Gastroesophageal sphincter (tissue), 4 donors: ENCODE results near the gene CDKL1. TPM values are rescaled to one million over a fixed set of nuclear protein-coding genes. Genes with fewer than 3 reads are reported as not detected.

Source experiments
- ATAC-seq: fragments of 150-250 bp; one replicate; pipeline ENCODE4 v1.9.1; 2016; ENCODE audit warnings: mild to moderate bottlenecking, moderate library complexity
- H3K27ac ChIP-seq, 4 donors: fragments of 200-600 bp; sonication (generic) in 3 of 4; 1 replicate in 3 of 4; 2 replicates in 1 of 4; pipeline ENCODE4 v1.5.1; 2016 to 2019
- H3K27me3 ChIP-seq: fragments of 200-600 bp; sonication (generic); one replicate; pipeline ENCODE4 v1.5.1; 2019
- H3K36me3 ChIP-seq, 2 donors: fragments of 200-600 bp; sonication (generic); one replicate each; pipeline ENCODE4 v1.5.1; 2019; ENCODE audit warnings: control low read depth in 1 of 2
- H3K4me1 ChIP-seq, 3 donors: fragments of 200-600 bp; sonication (generic); 1 replicate in 2 of 3; 2 replicates in 1 of 3; pipeline ENCODE4 v1.5.1; 2016 to 2019; ENCODE audit warnings: control low read depth in 2 of 3
- H3K4me3 ChIP-seq, 2 donors: fragments of 200-600 bp; sonication (generic); one replicate each; pipeline ENCODE4 v1.5.1; 2019; ENCODE audit warnings: mild to moderate bottlenecking in 1 of 2, moderate library complexity in 1 of 2
- H3K9me3 ChIP-seq, 3 donors: fragments of 200-600 bp; sonication (generic); one replicate each; pipeline ENCODE4 v1.5.1; 2017 to 2019; ENCODE audit warnings: control low read depth in 2 of 3
- EP300 ChIP-seq: sonication (generic); formaldehyde crosslinking; IDR thresholded peaks from one replicate; pipeline ENCODE4 v1.6.1; 2017; ENCODE audit warnings: antibody characterized with exemption, mild to moderate bottlenecking
- POLR2A ChIP-seq, 2 donors: fragments of 450-650 bp; IDR thresholded peaks; one replicate each; pipeline ENCODE4 v1.6.1; 2017; ENCODE audit warnings: antibody characterized with exemption in 2 of 2, mild to moderate bottlenecking in 2 of 2, moderate library complexity in 1 of 2
- POLR2AphosphoS5 ChIP-seq: sonication (generic); formaldehyde crosslinking; IDR thresholded peaks from one replicate; pipeline ENCODE4 v1.6.1; 2017; ENCODE audit warnings: antibody characterized with exemption
- WGBS, 2 donors: methylation state at CpG; one replicate each; pipeline ENCODE4 v1.1.5; 2018; ENCODE audit warnings: low coverage in 1 of 2; 5-methylcytosine and 5-hydroxymethylcytosine counted together
- total RNA-seq, 4 donors: library from RNA; depleted of rRNA; stranded (reverse); fragments of >200 nt; gene quantifications; one replicate each; pipeline ENCODE4 v1.1.0, GENCODE V29; 2016
- TF ChIP-seq, protein P1 (sequence below), 4 experiments: fragments of 200-600 bp in 2 of 4; fragments of 450-650 bp in 2 of 4; sonication (generic) in 1 of 4; IDR thresholded peaks; one replicate each; pipeline ENCODE4 v1.5.1; 2017 to 2019; ENCODE audit warnings: antibody characterized with exemption in 4 of 4, mild to moderate bottlenecking in 2 of 4, moderate library complexity in 2 of 4

CDKL1 gene
- total RNA-seq, 4 donors from 2014 or later, result 4.2 to 10.3 (median 6.2) TPM

DNA sequence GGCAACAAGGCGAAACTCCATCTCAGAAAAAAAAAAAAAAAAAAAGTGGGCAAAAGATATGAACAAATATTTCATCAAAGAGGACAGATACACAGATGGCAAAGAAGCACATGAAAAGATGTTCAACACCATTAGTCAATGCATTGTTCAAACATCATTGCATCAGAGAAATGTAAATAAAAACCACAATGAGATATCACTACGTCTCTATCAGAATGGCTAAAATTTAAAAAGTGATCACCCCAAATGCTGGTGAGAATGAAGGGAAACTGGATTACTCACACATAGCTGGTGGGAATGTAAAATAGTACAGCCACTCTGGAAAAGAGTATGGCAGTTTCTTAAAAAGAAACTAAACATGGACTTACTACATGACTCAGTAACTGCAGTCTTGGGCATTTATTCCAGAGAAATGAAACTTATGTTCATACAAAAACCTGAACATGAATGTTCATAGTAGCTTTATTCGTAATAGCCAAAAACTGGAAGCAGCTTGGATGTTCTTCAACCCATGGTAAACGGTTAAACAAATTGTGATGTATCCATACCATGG lies 88.2 kb downstream of the CDKL1 start:
- WGBS, 2 donors, result 92 to 93% methylated on average over 3 of the region's 4 CpGs
- TF ChIP-seq, protein P1, sequence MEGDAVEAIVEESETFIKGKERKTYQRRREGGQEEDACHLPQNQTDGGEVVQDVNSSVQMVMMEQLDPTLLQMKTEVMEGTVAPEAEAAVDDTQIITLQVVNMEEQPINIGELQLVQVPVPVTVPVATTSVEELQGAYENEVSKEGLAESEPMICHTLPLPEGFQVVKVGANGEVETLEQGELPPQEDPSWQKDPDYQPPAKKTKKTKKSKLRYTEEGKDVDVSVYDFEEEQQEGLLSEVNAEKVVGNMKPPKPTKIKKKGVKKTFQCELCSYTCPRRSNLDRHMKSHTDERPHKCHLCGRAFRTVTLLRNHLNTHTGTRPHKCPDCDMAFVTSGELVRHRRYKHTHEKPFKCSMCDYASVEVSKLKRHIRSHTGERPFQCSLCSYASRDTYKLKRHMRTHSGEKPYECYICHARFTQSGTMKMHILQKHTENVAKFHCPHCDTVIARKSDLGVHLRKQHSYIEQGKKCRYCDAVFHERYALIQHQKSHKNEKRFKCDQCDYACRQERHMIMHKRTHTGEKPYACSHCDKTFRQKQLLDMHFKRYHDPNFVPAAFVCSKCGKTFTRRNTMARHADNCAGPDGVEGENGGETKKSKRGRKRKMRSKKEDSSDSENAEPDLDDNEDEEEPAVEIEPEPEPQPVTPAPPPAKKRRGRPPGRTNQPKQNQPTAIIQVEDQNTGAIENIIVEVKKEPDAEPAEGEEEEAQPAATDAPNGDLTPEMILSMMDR (IDR thresholded peaks at IDR 0.05), result no peak
- no peak for TF ChIP-seq POLR2A (IDR thresholded peaks at IDR 0.05)
- no peak for TF ChIP-seq POLR2AphosphoS5
- TF ChIP-seq EP300, result no peak
- no peak overlapping the region for H3K27ac ChIP-seq
- H3K4me1 ChIP-seq, result peaks cover 0 to 18% (median 7%) of the 10 kb centered on the region in 3 donors
- H3K36me3 ChIP-seq, result no peaks in the 10 kb centered on the region
- H3K9me3 ChIP-seq, result no peaks in the 10 kb centered on the region
- no peak overlapping the region for H3K4me3 ChIP-seq
- no peaks in the 10 kb centered on the region for H3K27me3 ChIP-seq
- no peak for ATAC-seq

DNA sequence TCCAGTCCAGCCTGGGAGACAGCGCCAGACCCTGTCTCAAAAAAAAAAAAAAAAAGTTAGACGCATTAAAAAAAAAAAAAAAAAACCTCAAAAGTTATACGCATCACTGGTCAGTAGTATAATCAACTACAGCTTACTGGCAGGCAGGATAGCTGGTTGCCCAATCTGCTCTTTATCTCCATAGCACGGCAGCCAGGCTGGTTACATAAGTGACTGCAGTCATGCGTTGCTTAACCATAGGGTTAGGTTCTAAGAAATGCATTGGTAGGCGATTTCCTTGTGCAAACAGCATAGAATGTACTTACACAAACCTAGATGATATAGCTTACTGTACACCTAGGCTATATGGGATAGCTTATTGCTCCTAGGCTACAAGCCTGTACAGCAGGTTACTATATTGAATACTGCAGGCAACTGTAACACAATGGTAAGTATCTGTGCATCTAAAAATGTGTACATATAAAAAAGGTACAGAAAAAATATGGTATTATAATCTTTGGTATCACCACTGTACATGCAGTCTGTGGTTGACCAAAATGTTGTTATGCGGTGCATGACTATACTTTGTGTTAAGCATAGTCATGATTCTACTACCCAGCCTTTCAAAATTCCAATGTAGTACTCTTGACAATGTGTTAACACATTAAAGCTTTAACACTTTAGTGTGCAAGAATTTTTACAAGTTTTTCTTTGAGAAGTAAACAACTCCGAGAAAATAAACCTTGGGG lies 92.8 kb downstream of the CDKL1 start:
- 95 to 99% methylated on average over 5 to 7 of the region's 8 CpGs for WGBS, 2 donors
- no peak for ATAC-seq
- Histone ChIP-seq H3K27me3 (no peaks in the 10 kb centered on the region), H3K9me3 (no peaks in the 10 kb centered on the region), H3K4me1 (no peaks in the 10 kb centered on the region), H3K27ac (no peak overlapping the region), H3K36me3 (no peaks in the 10 kb centered on the region), H3K4me3 (no peak overlapping the region)
- TF ChIP-seq EP300 (no peak), POLR2AphosphoS5 (no peak), POLR2A (IDR thresholded peaks at IDR 0.05) (no peak)
- TF ChIP-seq, protein P1 (IDR thresholded peaks at IDR 0.05), result no peak

DNA sequence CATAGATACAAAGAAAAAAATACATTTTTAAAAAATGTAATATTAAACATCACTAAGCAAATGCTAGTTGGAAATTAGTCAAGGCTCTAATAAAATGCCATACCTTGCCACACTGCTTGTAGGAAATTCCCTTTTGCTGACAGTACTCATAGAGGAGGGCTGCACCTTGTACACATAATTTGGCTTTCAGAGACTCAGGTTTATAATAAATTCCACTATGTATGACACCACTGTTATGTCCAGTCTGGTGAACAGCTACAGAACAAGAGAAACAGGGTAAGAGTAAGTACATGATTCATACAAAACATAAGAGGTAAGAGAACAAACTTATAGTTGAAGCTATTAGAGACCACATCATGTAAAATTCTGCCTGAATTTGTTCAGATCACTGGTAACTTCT lies 94.8 kb downstream of the CDKL1 start:
- no peak for ATAC-seq
- Histone ChIP-seq H3K4me1 (no peaks in the 10 kb centered on the region), H3K36me3 (no peaks in the 10 kb centered on the region), H3K27ac (no peak overlapping the region), H3K4me3 (no peak overlapping the region), H3K9me3 (no peaks in the 10 kb centered on the region), H3K27me3 (no peaks in the 10 kb centered on the region)
- TF ChIP-seq, protein P1 (IDR thresholded peaks at IDR 0.05), result no peak
- TF ChIP-seq POLR2A (IDR thresholded peaks at IDR 0.05) (no peak), EP300 (no peak), POLR2AphosphoS5 (no peak)

DNA sequence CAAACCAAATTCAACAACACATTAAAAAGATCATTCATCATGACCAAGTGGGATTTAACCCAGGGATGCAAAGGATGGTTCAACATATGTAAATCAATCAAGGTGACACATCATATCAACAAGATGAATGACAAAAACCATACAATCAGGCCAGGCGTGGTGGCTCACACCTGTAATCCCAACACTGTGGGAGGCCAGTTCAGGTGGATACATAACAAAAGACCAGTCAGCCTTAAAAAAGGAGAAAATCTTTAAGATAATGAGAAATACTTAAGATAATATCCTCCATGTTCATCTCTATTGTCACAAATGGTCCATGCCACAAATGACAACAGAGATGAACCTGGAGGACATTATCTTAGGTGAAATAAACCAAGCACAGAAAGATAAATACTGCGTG lies 97.1 kb downstream of the CDKL1 start:
- Histone ChIP-seq H3K4me3 (no peak overlapping the region), H3K4me1 (no peaks in the 10 kb centered on the region), H3K27ac (no peak overlapping the region), H3K27me3 (no peaks in the 10 kb centered on the region), H3K9me3 (no peaks in the 10 kb centered on the region), H3K36me3 (no peaks in the 10 kb centered on the region)
- 94 to 100% methylated on average over 2 of the region's 2 CpGs for WGBS, 2 donors
- ATAC-seq, result no peak
- no peak for TF ChIP-seq EP300
- no peak for TF ChIP-seq POLR2A (IDR thresholded peaks at IDR 0.05)
- TF ChIP-seq POLR2AphosphoS5, result no peak
- TF ChIP-seq, protein P1 (IDR thresholded peaks at IDR 0.05), result no peak

DNA sequence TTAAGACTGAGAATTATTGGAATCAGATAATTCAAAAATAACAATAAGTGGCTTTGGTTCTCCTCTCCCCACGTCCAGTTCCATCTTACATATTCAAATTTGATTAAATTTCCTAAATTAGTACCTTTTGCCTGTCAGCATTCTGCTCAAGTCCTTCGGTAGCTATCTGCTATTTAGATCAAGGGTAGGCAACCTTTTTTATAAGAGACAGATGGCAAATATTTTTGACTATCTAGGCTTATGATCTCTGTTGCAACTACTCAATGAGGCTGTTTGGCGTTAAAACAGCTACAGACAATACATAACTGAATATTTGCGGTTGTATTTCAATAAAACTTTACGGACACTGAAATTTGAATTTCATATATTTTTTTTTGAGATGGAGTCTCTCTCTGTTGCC lies 106.4 kb downstream of the CDKL1 start:
- 80 to 85% methylated on average over 4 to 5 of the region's 5 CpGs for WGBS, 2 donors
- no peaks in the 10 kb centered on the region for H3K9me3 ChIP-seq
- no peak overlapping the region for H3K27ac ChIP-seq
- peaks cover 0 to 18% of the 10 kb centered on the region in 2 donors for H3K36me3 ChIP-seq
- TF ChIP-seq POLR2A (IDR thresholded peaks at IDR 0.05) (no peak), EP300 (no peak), POLR2AphosphoS5 (no peak)
- TF ChIP-seq, protein P1 (IDR thresholded peaks at IDR 0.05), result no peak
- no peaks in the 10 kb centered on the region for H3K4me1 ChIP-seq
- no peak overlapping the region for H3K4me3 ChIP-seq
- no peak for ATAC-seq
- no peaks in the 10 kb centered on the region for H3K27me3 ChIP-seq
